GM19467 (cell line): ENCODE results near the gene SLC25A17.
"Not testable (repeated sequence)": the region's sequence is repeated elsewhere in the genome, so short reads cannot be mapped to it uniquely, and the experiment has no call there.

Experiments
- ATAC-seq: cut with Tn5 transposase; IDR thresholded peaks from one replicate; pipeline ENCODE4 v1.9.1; 2021; ENCODE audit warnings: mild to moderate bottlenecking, moderate library complexity; ENCODE audit not compliant: unreplicated experiment

Gene SLC25A17

DNA sequence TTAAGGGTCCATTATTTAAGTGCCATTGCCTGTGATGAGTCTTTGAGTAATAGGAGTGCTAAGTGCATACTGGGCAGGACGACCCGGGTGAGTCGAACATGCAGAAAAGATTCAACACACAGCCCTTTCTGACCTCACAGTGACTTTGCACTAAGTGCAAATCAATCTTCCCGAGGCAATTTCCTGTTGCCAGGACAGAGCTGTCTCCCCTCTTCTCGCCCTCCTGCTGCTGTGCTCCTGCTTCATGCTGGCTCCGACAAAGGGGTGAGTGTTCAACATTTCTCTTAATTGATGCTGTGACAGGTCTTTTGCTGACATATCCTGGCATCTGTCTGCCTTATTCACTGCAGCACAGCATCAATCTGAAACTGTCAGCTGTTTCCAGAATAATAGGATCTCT is 97.9 kb downstream of the SLC25A17 start:
- ATAC-seq = no peak

DNA sequence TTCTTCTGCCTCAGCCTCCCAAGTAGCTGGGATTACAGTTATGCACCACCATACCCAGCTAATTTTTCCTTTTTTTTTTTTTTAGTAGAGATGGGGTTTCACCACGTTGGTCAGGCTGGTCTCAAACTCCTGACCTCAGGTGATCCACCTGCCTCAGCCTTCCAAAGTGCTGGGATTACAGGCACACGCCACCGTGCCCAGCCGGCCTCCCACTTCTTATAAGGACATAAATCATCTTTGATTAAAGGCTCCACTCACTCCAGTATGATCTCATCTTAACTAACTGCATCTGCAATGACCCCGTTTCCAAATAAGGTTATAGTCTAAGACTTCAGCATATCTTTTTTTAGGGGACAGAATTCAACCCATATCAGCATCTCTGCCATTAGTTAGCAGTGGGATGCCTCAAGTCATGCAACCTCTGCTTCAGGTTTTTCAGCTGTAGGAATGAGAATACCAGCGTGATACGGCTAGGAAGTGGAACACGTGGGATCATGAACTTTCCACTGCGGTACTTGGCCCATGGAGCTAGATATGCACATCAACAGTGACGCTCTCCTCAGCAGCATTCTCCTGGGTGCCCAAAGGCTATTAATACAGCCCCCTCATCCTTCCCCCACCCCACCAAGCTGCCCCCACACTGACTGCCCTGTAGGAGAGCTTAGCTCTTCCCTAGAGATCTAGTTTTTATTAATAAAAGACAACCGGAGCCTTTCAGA is 98.4 kb downstream of the SLC25A17 start:
- no peak for ATAC-seq

DNA sequence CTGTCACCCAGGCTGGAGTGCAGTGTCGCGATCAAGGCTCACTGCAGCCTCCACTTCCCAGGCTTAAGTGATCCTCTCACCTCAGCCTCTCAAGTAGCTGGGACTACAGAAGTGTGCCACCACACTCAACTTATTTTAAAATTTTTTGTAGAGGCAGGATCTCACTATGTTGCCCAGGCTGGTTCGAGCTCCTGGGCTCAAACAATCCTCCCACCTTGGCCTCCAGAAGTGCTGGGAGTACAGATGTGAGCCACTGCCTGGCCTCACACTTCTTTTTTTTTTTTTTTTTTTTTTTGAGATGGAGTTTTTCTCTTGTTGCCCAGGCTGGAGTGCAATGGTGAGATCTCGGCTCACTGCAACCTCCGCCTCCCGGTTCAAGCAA is 99.0 kb downstream of the SLC25A17 start:
- not testable (repeated sequence) for ATAC-seq
